Measurements from ENCODE around the gene TIMM8B. TPM values are rescaled to one million over a fixed set of nuclear protein-coding genes. Genes with fewer than 3 reads are reported as not detected.
"Not testable (repeated sequence)": the region's sequence is repeated elsewhere in the genome, so short reads cannot be mapped to it uniquely, and the experiment has no call there.

The TIMM8B gene
- total and polyA plus RNA-seq, 9 of the 15 experiments (the other 6 are each of a cell fraction or from before 2014, with no cell fraction given): 95.8 to 338 (median 145) TPM

DNA sequence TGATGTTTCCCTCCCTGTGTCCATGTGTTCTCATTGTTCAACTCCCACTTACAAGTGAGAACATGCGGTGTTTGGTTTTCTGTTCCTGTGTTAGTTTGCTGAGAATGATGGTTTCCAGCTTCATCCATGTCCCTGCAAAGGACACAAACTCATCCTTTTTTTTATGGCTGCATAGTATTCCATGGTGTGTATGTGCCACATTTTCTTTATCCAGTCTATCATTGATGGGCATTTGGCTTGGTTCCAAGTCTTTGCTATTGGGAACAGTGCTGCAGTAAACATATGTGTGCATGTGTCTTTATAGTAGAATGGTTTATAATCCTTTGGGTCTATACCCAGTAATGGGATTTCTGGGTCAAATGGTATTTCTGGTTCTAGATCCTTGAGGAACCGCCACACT is 39.9 kb downstream of the TIMM8B start:
- FAIRE-seq; H3K27me3 ChIP-seq (ENCODE audit: control insufficient read depth in 2 of 2, insufficient read depth in 2 of 2, low read length in 2 of 2); BruUV-seq (replicated peaks); H4K20me1 ChIP-seq (replicated peaks; ENCODE audit: control insufficient read depth, insufficient read depth, low read length); intact Hi-C loops (cut with micrococcal nuclease); H3K4me3 ChIP-seq; CTCF ChIA-PET (ENCODE audit: low intra/inter-chr PET ratio); H3K9ac ChIP-seq (ENCODE audit: insufficient read depth in 1 of 2, low read depth in 2 of 2, low read length in 2 of 2); H2AFZ ChIP-seq (ENCODE audit: low read depth, low read length); ATAC-seq; H3K27ac ChIP-seq (ENCODE audit: extremely low read depth, low read depth, low read length); POLR2A ChIA-PET; H3K9me1 ChIP-seq (ENCODE audit: control insufficient read depth, insufficient read depth, low read length); DNase-seq (ENCODE audit: extremely low read depth in 1 of 4, low spot score in 3 of 4); H3K4me2 ChIP-seq (ENCODE audit: insufficient read depth, low read length); in situ Hi-C loops (cut with MboI); H3K9me3 ChIP-seq (replicated peaks; ENCODE audit: control insufficient read depth, insufficient read depth, low read depth, low read length): not testable (repeated sequence)
- Histone ChIP-seq H3K4me1 (replicated peaks in 1 of 2; ENCODE audit: control insufficient read depth in 2 of 2, insufficient read depth in 2 of 2, low read length in 2 of 2) (peaks cover 4 to 31% of the 10 kb centered on the region in 2 experiments), H3K36me3 (ENCODE audit: control insufficient read depth, insufficient read depth, low read length) (peaks cover 89% of the 10 kb centered on the region), H3K79me2 (ENCODE audit: control insufficient read depth, insufficient read depth, low read length) (peaks cover 60% of the 10 kb centered on the region)
- peak; percentile 76 for TF ChIP-seq NFIC (IDR thresholded peaks at IDR 0.05)
- WGBS (ENCODE audit: insufficient coverage, low coverage, missing lambda C conversion rate): 100% methylated on average over 1 of the region's 2 CpGs

GRCh38 chr11:112044961-112045360 is 41.6 kb downstream of the TIMM8B start:
- H2AFZ ChIP-seq (ENCODE audit: low read depth, low read length): no peak overlapping the region
- no peaks in the 10 kb centered on the region for H3K9me1 ChIP-seq (ENCODE audit: control insufficient read depth, insufficient read depth, low read length)
- peak; percentile 85 for ATAC-seq
- H4K20me1 ChIP-seq (replicated peaks; ENCODE audit: control insufficient read depth, insufficient read depth, low read length): no peaks in the 10 kb centered on the region; the same call in 1 of the 2 replicates
- H3K27ac ChIP-seq (ENCODE audit: extremely low read depth, low read depth, low read length): peak overlapping the region; percentile 56; the same call in 1 of the 3 replicates
- peaks cover 86% of the 10 kb centered on the region for H3K36me3 ChIP-seq (ENCODE audit: control insufficient read depth, insufficient read depth, low read length)
- H3K9ac ChIP-seq (ENCODE audit: insufficient read depth in 1 of 2, low read depth in 2 of 2, low read length in 2 of 2): no peak overlapping the region
- no peak for FAIRE-seq
- in situ Hi-C loops (cut with MboI) (no loop called here), intact Hi-C loops (cut with micrococcal nuclease) (no loop called here)
- H3K4me1 ChIP-seq (replicated peaks in 1 of 2; ENCODE audit: control insufficient read depth in 2 of 2, insufficient read depth in 2 of 2, low read length in 2 of 2): peaks cover 8 to 46% of the 10 kb centered on the region in 2 experiments
- H3K27me3 ChIP-seq (ENCODE audit: control insufficient read depth in 2 of 2, insufficient read depth in 2 of 2, low read length in 2 of 2): no peaks in the 10 kb centered on the region
- H3K4me3 ChIP-seq: no peak overlapping the region
- peaks cover 60% of the 10 kb centered on the region for H3K79me2 ChIP-seq (ENCODE audit: control insufficient read depth, insufficient read depth, low read length)
- H3K9me3 ChIP-seq (replicated peaks; ENCODE audit: control insufficient read depth, insufficient read depth, low read depth, low read length): no peaks in the 10 kb centered on the region
- ChIA-PET CTCF (ENCODE audit: low intra/inter-chr PET ratio) (no interaction called here), POLR2A (interaction anchor here (0.5 to 0.8 kb wide), 2 partner anchors 161 to 251 kb away, joined by 4 read pairs; no protein-coding TSS in a partner anchor)
- no TSS peak for BruUV-seq (replicated peaks)
- DNase-seq (ENCODE audit: extremely low read depth in 1 of 4, low spot score in 3 of 4): peak; percentile 63 to 69 (median 66)
- 19% methylated on average over 4 of the region's 4 CpGs for WGBS (ENCODE audit: insufficient coverage, low coverage, missing lambda C conversion rate)
- H3K4me2 ChIP-seq (ENCODE audit: insufficient read depth, low read length): no peak overlapping the region
- TF ChIP-seq, protein P1, sequence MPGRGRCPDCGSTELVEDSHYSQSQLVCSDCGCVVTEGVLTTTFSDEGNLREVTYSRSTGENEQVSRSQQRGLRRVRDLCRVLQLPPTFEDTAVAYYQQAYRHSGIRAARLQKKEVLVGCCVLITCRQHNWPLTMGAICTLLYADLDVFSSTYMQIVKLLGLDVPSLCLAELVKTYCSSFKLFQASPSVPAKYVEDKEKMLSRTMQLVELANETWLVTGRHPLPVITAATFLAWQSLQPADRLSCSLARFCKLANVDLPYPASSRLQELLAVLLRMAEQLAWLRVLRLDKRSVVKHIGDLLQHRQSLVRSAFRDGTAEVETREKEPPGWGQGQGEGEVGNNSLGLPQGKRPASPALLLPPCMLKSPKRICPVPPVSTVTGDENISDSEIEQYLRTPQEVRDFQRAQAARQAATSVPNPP (IDR thresholded peaks at IDR 0.05; ENCODE audit: borderline replicate concordance, insufficient read depth, insufficient read length): no peak
- no peak for TF ChIP-seq NFATC3 (IDR thresholded peaks at IDR 0.05)
- TF ChIP-seq CXXC5 (CRISPR knock-in tag; IDR thresholded peaks at IDR 0.05): no peak; the same call in none of the 2 replicates
- TF ChIP-seq CBX1 (IDR thresholded peaks at IDR 0.05; ENCODE audit: low read depth): no peak
- TF ChIP-seq SRSF9 (IDR thresholded peaks at IDR 0.05; ENCODE audit: borderline replicate concordance, low read depth, low read length): no peak
- 0 out of 2 replicates have a peak, but pooled peaks have one; percentile 31 for TF ChIP-seq ZKSCAN8 (CRISPR knock-in tag; IDR thresholded peaks at IDR 0.05)
- no peak for TF ChIP-seq IRF1 (CRISPR knock-in tag; IDR thresholded peaks at IDR 0.05; ENCODE audit: borderline replicate concordance)
- peak; percentile 29; the same call in 1 of the 2 replicates for TF ChIP-seq CREB1 (IDR thresholded peaks at IDR 0.05)
- TF ChIP-seq CREB1 (CRISPR knock-in tag; IDR thresholded peaks at IDR 0.05): no peak
- TF ChIP-seq ZNF224 (CRISPR knock-in tag; IDR thresholded peaks at IDR 0.05): no peak
- TF ChIP-seq CTBP1 (IDR thresholded peaks at IDR 0.05; ENCODE audit: borderline replicate concordance): peak; percentile 79
- TF ChIP-seq, protein P2, sequence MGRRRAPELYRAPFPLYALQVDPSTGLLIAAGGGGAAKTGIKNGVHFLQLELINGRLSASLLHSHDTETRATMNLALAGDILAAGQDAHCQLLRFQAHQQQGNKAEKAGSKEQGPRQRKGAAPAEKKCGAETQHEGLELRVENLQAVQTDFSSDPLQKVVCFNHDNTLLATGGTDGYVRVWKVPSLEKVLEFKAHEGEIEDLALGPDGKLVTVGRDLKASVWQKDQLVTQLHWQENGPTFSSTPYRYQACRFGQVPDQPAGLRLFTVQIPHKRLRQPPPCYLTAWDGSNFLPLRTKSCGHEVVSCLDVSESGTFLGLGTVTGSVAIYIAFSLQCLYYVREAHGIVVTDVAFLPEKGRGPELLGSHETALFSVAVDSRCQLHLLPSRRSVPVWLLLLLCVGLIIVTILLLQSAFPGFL (CRISPR knock-in tag; IDR thresholded peaks at IDR 0.05): no peak
